HEK293 (cell line): ENCODE measurements around the gene CACNG4.

Experiments
- CTCF ChIA-PET: fragments of 350-600 bp; formaldehyde crosslinking; extraction: SDS; loops from one replicate; lab custom pipeline; 2021; ENCODE audit warnings: antibody characterized with exemption; lab: Yijun Ruan, JAX
- POLR2A ChIA-PET: fragments of 300-600 bp; formaldehyde crosslinking; extraction: SDS; loops from one replicate; lab custom pipeline; 2020; ENCODE audit warnings: antibody characterized with exemption, inconsistent platforms; lab: Yijun Ruan, JAX
- H3K27ac ChIP-seq: fragments of 200-500 bp; sonication (Bioruptor generic); 2 replicates; pipeline ENCODE4 v1.5.1; 2014; ENCODE audit warnings: low read depth, low read length, control low read depth, inconsistent platforms; ENCODE audit errors: extremely low read depth
- H3K36me3 ChIP-seq, 2 experiments: fragments of 200-500 bp in 1 of 2; sonication (Bioruptor generic) in 1 of 2; 1 replicate in 1 of 2; 2 replicates in 1 of 2; pipeline ENCODE4 v1.5.1; 2014 to 2017; ENCODE audit warnings: inconsistent platforms in 2 of 2, low read length in 2 of 2; ENCODE audit not compliant: control insufficient read depth in 2 of 2, insufficient read depth in 1 of 2
- H3K4me1 ChIP-seq: fragments of 200-500 bp; sonication (Bioruptor generic); 2 replicates; pipeline ENCODE4 v1.5.1; 2014; ENCODE audit warnings: mild to moderate bottlenecking, low read length, inconsistent platforms; ENCODE audit not compliant: control insufficient read depth, insufficient read depth
- H3K4me3 ChIP-seq: 2 replicates; pipeline ENCODE4 v1.5.1; 2011; ENCODE audit warnings: low read depth, mild to moderate bottlenecking, control low read depth, low read length, moderate library complexity
- H3K9me3 ChIP-seq: fragments of 200-500 bp; sonication (Bioruptor generic); 2 replicates; pipeline ENCODE4 v1.5.1; 2014; ENCODE audit warnings: low read depth, low read length, inconsistent platforms; ENCODE audit not compliant: control insufficient read depth, insufficient read depth
- GLI2 ChIP-seq: fragments of 450-650 bp; formaldehyde crosslinking; IDR thresholded peaks from 2 replicates; pipeline ENCODE4; 2017; ENCODE audit warnings: missing biosample characterization, missing genetic modification characterization, low read depth, borderline replicate concordance
- GLIS1 ChIP-seq: fragments of 450-650 bp; formaldehyde crosslinking; IDR thresholded peaks from 2 replicates; pipeline ENCODE4 v1.5.1; 2016; ENCODE audit warnings: missing biosample characterization, missing genetic modification characterization
- KLF16 ChIP-seq: fragments of 450-650 bp; formaldehyde crosslinking; IDR thresholded peaks from 2 replicates; pipeline ENCODE4 v1.5.1; 2017; ENCODE audit warnings: missing biosample characterization, missing genetic modification characterization
- SP3 ChIP-seq: fragments of 450-650 bp; formaldehyde crosslinking; IDR thresholded peaks from 2 replicates; pipeline ENCODE4 v1.5.1; 2016; ENCODE audit warnings: missing biosample characterization, missing genetic modification characterization
- ZBTB1 ChIP-seq: fragments of 450-650 bp; formaldehyde crosslinking; IDR thresholded peaks from 2 replicates; pipeline ENCODE4 v1.5.1; 2016; ENCODE audit warnings: missing biosample characterization, missing genetic modification characterization
- ZBTB17 ChIP-seq: fragments of 450-650 bp; formaldehyde crosslinking; IDR thresholded peaks from 2 replicates; pipeline ENCODE4 v1.5.1; 2016; ENCODE audit warnings: missing biosample characterization, missing genetic modification characterization
- ZBTB20 ChIP-seq: fragments of 450-650 bp; formaldehyde crosslinking; IDR thresholded peaks from 2 replicates; pipeline ENCODE4 v1.5.1; 2016; ENCODE audit warnings: missing biosample characterization, missing genetic modification characterization
- ZFP69B ChIP-seq: fragments of 450-650 bp; formaldehyde crosslinking; IDR thresholded peaks from 2 replicates; pipeline ENCODE4 v1.5.1; 2016; ENCODE audit warnings: missing biosample characterization, missing genetic modification characterization
- ZNF10 ChIP-seq: fragments of 450-650 bp; formaldehyde crosslinking; IDR thresholded peaks from 2 replicates; pipeline ENCODE4 v1.5.1; 2017; ENCODE audit warnings: missing biosample characterization, missing genetic modification characterization
- ZNF19 ChIP-seq: fragments of 450-650 bp; formaldehyde crosslinking; IDR thresholded peaks from 2 replicates; pipeline ENCODE4; 2016; ENCODE audit warnings: missing biosample characterization, missing genetic modification characterization, low read depth
- ZNF221 ChIP-seq: fragments of 450-650 bp; formaldehyde crosslinking; IDR thresholded peaks from 2 replicates; pipeline ENCODE4 v1.5.1; 2017; ENCODE audit warnings: missing biosample characterization, missing genetic modification characterization, borderline replicate concordance
- ZNF48 ChIP-seq: fragments of 450-650 bp; formaldehyde crosslinking; IDR thresholded peaks from 2 replicates; pipeline ENCODE4 v1.5.1; 2016; ENCODE audit warnings: missing biosample characterization, missing genetic modification characterization
- ZNF513 ChIP-seq: fragments of 450-650 bp; IDR thresholded peaks from 2 replicates; pipeline ENCODE4 v1.5.1; 2018; ENCODE audit warnings: missing biosample characterization, missing genetic modification characterization
- ZNF521 ChIP-seq: fragments of 450-650 bp; formaldehyde crosslinking; IDR thresholded peaks from 2 replicates; pipeline ENCODE4 v1.5.1; 2017; ENCODE audit warnings: missing biosample characterization, mild to moderate bottlenecking, missing genetic modification characterization
- ZNF596 ChIP-seq: fragments of 450-650 bp; IDR thresholded peaks from 2 replicates; pipeline ENCODE4 v1.5.0; 2018; ENCODE audit warnings: missing biosample characterization, mild to moderate bottlenecking, missing genetic modification characterization, moderate library complexity
- ZNF701 ChIP-seq: fragments of 450-650 bp; formaldehyde crosslinking; IDR thresholded peaks from 2 replicates; pipeline ENCODE4 v1.5.1; 2016; ENCODE audit warnings: missing biosample characterization, missing genetic modification characterization
- ZNF768 ChIP-seq: fragments of 450-650 bp; formaldehyde crosslinking; IDR thresholded peaks from 2 replicates; pipeline ENCODE4 v1.5.1; 2018; ENCODE audit warnings: missing biosample characterization, mild to moderate bottlenecking, missing genetic modification characterization
- ZNF791 ChIP-seq: fragments of 450-650 bp; formaldehyde crosslinking; IDR thresholded peaks from 2 replicates; pipeline ENCODE4 v1.5.1; 2016; ENCODE audit warnings: missing biosample characterization, missing genetic modification characterization
- TF ChIP-seq, protein P1 (sequence below): fragments of 450-650 bp; formaldehyde crosslinking; IDR thresholded peaks from 2 replicates; pipeline ENCODE4 v1.5.1; 2016; ENCODE audit warnings: missing biosample characterization, missing genetic modification characterization
- TF ChIP-seq, protein P2 (sequence below): fragments of 450-650 bp; formaldehyde crosslinking; IDR thresholded peaks from 2 replicates; pipeline ENCODE4 v1.5.1; 2016; ENCODE audit warnings: missing biosample characterization, missing genetic modification characterization

CACNG4 gene

DNA sequence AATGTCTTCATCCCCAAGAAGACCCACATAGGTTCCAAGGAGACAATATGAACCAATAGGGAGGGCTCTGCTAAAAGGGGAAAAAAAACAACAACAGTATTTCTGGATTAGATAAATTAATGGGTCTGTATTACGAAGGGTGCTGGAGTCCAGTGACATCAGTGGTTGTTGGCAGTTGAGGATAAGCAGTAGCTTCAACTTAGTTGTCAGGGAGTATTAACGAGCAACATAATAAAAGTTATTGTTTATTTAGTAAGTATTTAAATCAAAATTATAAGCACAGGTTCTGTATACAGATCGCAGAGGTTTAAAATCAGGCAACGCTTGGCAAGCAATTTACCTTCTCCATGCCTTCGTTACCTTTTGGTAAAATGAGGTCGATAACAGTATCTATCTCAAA lies 7.6 kb upstream of the CACNG4 start:
- POLR2A ChIA-PET, result interaction anchor here (0.7 kb wide), 1 partner anchor 132 kb away, joined by 3 read pairs; no protein-coding TSS in a partner anchor
- Histone ChIP-seq H3K4me3 (no peak overlapping the region), H3K36me3 (no peaks in the 10 kb centered on the region), H3K9me3 (no peaks in the 10 kb centered on the region), H3K4me1 (no peaks in the 10 kb centered on the region; the same call in 1 of the 2 replicates), H3K27ac (no peak overlapping the region)
- TF ChIP-seq ZNF48 (tag by site-specific recombination) (no peak), ZBTB1 (no peak)
- CTCF ChIA-PET, result interaction anchor here (0.6 to 1.1 kb wide), 3 partner anchors 48 to 500 kb away, joined by 3 read pairs; no protein-coding TSS in a partner anchor

DNA sequence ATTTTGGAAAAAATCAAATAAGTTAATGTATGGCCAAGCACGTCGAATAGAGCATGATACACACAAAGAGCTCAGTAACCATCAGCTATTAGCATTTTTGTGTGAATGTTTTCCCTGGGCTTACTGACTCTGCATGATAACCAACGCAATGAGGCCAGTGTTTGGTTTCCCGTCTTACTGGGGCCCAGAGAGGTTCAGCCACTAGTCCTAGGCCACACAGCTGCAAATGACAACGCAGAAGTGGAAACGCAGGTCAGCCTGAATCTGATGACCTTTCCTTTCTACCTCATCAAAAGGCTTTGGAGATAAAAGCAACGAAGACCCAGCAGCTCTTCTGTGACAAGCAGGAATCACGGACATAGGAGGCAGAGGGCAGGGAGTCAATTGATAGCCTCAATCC lies 7.2 kb upstream of the CACNG4 start:
- POLR2A ChIA-PET, result no interaction called here
- Histone ChIP-seq H3K4me1 (no peaks in the 10 kb centered on the region), H3K9me3 (no peaks in the 10 kb centered on the region), H3K4me3 (no peak overlapping the region), H3K27ac (no peak overlapping the region), H3K36me3 (no peaks in the 10 kb centered on the region)
- CTCF ChIA-PET, result interaction anchor here (0.6 to 1.1 kb wide), 4 partner anchors 31 to 501 kb away, joined by 3 to 4 read pairs (median 3); no protein-coding TSS in a partner anchor
- TF ChIP-seq ZNF791 (tag by site-specific recombination) (no peak), ZBTB20 (tag by site-specific recombination) (no peak), SP3 (no peak), ZNF768 (tag by site-specific recombination) (peak; percentile 74), ZNF596 (tag by site-specific recombination) (no peak)

- Histone ChIP-seq H3K9me3 (no peaks in the 10 kb centered on the region), H3K27ac (no peak overlapping the region), H3K4me1 (no peaks in the 10 kb centered on the region), H3K4me3 (no peak overlapping the region), H3K36me3 (no peaks in the 10 kb centered on the region)
- POLR2A ChIA-PET, result no interaction called here
- TF ChIP-seq ZNF221, result no peak
- TF ChIP-seq ZNF521 (tag by site-specific recombination), result no peak
- TF ChIP-seq ZFP69B, result no peak
- no peak for TF ChIP-seq GLI2 (tag by site-specific recombination)
- no peak for TF ChIP-seq ZNF513 (tag by site-specific recombination)
- TF ChIP-seq GLIS1 (tag by site-specific recombination), result no peak
- TF ChIP-seq ZNF701, result no peak
- no peak for TF ChIP-seq ZNF10
- TF ChIP-seq, protein P1, sequence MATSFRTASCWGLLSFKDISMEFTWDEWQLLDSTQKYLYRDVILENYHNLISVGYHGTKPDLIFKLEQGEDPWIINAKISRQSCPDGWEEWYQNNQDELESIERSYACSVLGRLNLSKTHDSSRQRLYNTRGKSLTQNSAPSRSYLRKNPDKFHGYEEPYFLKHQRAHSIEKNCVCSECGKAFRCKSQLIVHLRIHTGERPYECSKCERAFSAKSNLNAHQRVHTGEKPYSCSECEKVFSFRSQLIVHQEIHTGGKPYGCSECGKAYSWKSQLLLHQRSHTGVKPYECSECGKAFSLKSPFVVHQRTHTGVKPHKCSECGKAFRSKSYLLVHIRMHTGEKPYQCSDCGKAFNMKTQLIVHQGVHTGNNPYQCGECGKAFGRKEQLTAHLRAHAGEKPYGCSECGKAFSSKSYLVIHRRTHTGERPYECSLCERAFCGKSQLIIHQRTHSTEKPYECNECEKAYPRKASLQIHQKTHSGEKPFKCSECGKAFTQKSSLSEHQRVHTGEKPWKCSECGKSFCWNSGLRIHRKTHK (tag by site-specific recombination), result no peak
- no peak for TF ChIP-seq ZNF19 (tag by site-specific recombination)
- TF ChIP-seq KLF16 (tag by site-specific recombination), result no peak
- no peak for TF ChIP-seq ZBTB17 (tag by site-specific recombination)
- TF ChIP-seq, protein P2, sequence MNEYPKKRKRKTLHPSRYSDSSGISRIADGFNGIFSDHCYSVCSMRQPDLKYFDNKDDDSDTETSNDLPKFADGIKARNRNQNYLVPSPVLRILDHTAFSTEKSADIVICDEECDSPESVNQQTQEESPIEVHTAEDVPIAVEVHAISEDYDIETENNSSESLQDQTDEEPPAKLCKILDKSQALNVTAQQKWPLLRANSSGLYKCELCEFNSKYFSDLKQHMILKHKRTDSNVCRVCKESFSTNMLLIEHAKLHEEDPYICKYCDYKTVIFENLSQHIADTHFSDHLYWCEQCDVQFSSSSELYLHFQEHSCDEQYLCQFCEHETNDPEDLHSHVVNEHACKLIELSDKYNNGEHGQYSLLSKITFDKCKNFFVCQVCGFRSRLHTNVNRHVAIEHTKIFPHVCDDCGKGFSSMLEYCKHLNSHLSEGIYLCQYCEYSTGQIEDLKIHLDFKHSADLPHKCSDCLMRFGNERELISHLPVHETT (tag by site-specific recombination), result no peak
- CTCF ChIA-PET, result interaction anchor here (0.7 to 1.1 kb wide), 3 partner anchors 32 to 57 kb away, joined by 3 to 4 read pairs (median 3); no protein-coding TSS in a partner anchor
Observed at GRCh38 chr17:66957951-66958579, 6.4 kb upstream of the CACNG4 start.
